Mucosa of descending colon (tissue), 3 donors: Measurements from ENCODE around the gene PTP4A1. TPM values are rescaled to one million over a fixed set of nuclear protein-coding genes. Genes with fewer than 3 reads are reported as not detected.
A peak's percentile ranks its signal among the peaks of the same experiment; 100 is the strongest.

Experiments
- ATAC-seq: fragments of 200-7000 bp; cut with Tn5 transposase; one replicate; pipeline ENCODE4 v1.9.1; 2020; ENCODE audit warnings: mild to moderate bottlenecking, moderate library complexity
- DNase-seq, 3 donors: peaks; one replicate each; pipeline ENCODE4 v3.0.0-alpha.2; 2020
- H3K36me3 ChIP-seq: fragments of 200-600 bp; one replicate; pipeline ENCODE4 v1.8.0; 2021; ENCODE audit warnings: low read depth, mild to moderate bottlenecking
- H3K4me1 ChIP-seq: fragments of 200-600 bp; one replicate; pipeline ENCODE4 v1.8.0; 2021; ENCODE audit warnings: low read depth, mild to moderate bottlenecking
- H3K4me3 ChIP-seq: fragments of 200-600 bp; one replicate; pipeline ENCODE4 v1.8.0; 2021; ENCODE audit warnings: mild to moderate bottlenecking
- H3K9me3 ChIP-seq: fragments of 200-600 bp; one replicate; pipeline ENCODE4 v1.8.0; 2021; ENCODE audit warnings: mild to moderate bottlenecking
- CTCF ChIP-seq: fragments of 200-600 bp; IDR thresholded peaks from one replicate; pipeline ENCODE4 v1.8.0; 2022; ENCODE audit warnings: antibody characterized with exemption, mild to moderate bottlenecking
- intact Hi-C, 2 donors: fragments of 100-400 bp; cut with DNase I in 1 of 2; cut with micrococcal nuclease in 1 of 2; formaldehyde crosslinking; loops; one replicate each; pipeline versions ENCODE4 v1.11.0 to v1.11.1; 2022; cut with DNase I, micrococcal nuclease
- total RNA-seq, 3 donors: library from RNA; stranded (reverse); fragmentation: NEBNext Ultra II Directional in 2 of 3; extraction: Animal tissue kit (Norgen Biotek cat#: 25700) in 2 of 3; gene quantifications; one replicate each; pipeline versions ENCODE4 v1.2.1 to v1.2.4, GENCODE V29; 2021 to 2023
- donor health status: DM: no; HTN: no; CAD: no; lungs with moderate emphysema.
- donor health status: DM: no; HTN: no; CAD: no.
- donor health status: DM: no; HTN: yes; CAD: no.

Gene PTP4A1
- total RNA-seq, 3 donors from 2014 or later: 112 to 177 (median 147) TPM

DNA sequence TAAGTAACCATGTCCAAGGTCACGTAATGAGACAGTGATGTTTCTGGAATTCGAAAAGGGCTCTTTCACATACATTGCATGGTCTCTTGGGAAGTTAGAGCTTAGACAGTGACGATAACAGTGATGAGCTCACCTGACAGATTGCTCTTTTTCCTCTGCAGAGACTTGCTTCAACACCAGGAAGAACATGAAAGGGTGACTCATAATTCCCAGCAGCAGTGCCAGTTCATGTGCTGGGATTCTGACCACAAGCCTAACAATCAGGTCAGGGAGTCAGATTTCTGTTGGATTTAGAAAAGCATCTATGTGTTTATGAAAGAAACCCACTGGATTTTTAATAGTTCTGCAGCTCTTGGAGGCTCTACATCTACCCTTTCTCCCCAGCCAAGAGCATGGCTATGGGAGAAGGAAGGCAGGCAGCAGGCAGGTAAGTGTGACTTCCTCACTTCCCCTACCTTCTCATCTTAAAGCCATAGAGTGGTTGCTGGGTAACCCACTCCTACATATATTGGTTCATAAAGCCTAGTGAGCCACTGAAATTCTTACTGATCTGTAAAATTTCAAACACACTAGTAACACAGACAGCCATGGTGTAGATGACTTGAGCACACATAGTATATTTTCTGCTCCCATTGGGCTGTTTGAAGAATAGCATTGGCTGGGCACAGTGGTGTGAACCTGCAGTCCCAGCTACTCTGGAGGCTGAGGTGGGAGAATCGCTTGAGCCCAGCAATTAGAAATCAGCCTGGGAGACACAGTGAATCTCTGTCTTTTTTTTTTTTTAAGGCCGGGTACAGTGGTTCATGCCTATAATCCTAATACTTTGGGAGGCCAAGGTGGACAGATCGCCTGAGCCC is 44.4 kb upstream of the PTP4A1 start:
- no peaks in the 10 kb centered on the region for H3K4me1 ChIP-seq
- no peaks in the 10 kb centered on the region for H3K36me3 ChIP-seq
- H3K4me3 ChIP-seq: no peak overlapping the region
- DNase-seq: peak in 1 of 3 donors; percentile 80
- TF ChIP-seq CTCF: no peak
- no peaks in the 10 kb centered on the region for H3K9me3 ChIP-seq
- intact Hi-C loops: no loop called here
- peak; percentile 98 for ATAC-seq

GRCh38 chr6:63529498-63529897 is 42.8 kb upstream of the PTP4A1 start:
- Histone ChIP-seq H3K9me3 (no peaks in the 10 kb centered on the region), H3K36me3 (no peaks in the 10 kb centered on the region), H3K4me1 (no peaks in the 10 kb centered on the region), H3K4me3 (no peak overlapping the region)
- no peak for DNase-seq
- TF ChIP-seq CTCF: no peak
- intact Hi-C loops: no loop called here
- no peak for ATAC-seq

GRCh38 chr6:63530182-63530581 is 42.1 kb upstream of the PTP4A1 start:
- intact Hi-C loops: no loop called here
- Histone ChIP-seq H3K9me3 (no peaks in the 10 kb centered on the region), H3K4me1 (no peaks in the 10 kb centered on the region), H3K36me3 (no peaks in the 10 kb centered on the region), H3K4me3 (no peak overlapping the region)
- DNase-seq: no peak
- no peak for ATAC-seq
- no peak for TF ChIP-seq CTCF

DNA sequence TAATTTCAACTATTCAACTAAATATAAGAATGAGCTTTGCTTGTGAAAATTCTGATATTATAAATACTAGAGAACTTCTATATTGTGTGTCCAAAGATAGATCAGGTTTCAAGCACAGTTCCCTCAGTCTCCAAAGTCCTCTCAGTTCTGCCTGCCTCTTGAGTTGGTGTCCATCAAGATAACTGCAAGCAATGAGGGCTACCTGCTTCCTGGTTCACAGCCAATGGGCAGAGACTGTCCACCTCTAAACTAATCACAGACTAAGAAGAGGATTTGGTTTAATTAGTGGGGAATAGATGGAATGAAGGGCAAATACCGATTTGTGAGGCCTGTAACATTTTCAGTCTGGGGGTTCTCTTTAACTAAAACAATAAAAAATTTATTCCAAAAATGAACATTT is 41.3 kb upstream of the PTP4A1 start:
- TF ChIP-seq CTCF: no peak
- ATAC-seq: no peak
- Histone ChIP-seq H3K4me3 (no peak overlapping the region), H3K9me3 (no peaks in the 10 kb centered on the region), H3K36me3 (no peaks in the 10 kb centered on the region), H3K4me1 (no peaks in the 10 kb centered on the region)
- no peak for DNase-seq
- intact Hi-C loops: no loop called here

DNA sequence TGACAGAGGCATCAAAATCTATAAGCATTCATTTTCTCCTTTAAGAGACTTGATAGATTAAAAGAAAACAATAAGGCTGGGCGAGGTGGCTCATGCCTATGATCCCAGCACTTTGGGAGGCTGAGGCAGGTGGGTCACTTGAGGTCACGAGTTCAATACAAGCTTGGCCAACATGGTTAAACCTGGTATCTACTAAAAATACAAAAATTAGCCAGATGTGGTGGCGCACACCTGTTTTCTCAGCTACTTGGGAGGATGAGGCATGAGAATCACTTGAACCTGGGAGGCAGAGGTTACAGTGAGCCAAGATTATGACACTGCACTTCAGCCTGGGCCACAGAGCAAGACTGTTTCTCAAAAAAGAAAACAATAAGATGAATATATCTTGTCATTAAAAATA is 39.3 kb upstream of the PTP4A1 start:
- DNase-seq: no peak
- ATAC-seq: no peak
- no peak for TF ChIP-seq CTCF
- H3K9me3 ChIP-seq: no peaks in the 10 kb centered on the region
- intact Hi-C loops: no loop called here
- H3K36me3 ChIP-seq: no peaks in the 10 kb centered on the region
- H3K4me1 ChIP-seq: no peaks in the 10 kb centered on the region
- H3K4me3 ChIP-seq: no peak overlapping the region
